ENCODE data around the gene BOK. TPM values are rescaled to one million over a fixed set of nuclear protein-coding genes. Genes with fewer than 3 reads are reported as not detected.

The BOK gene
- total and polyA plus RNA-seq, 2 of the 13 experiments (the other 11 are each of a cell fraction or from before 2014, with no cell fraction given): 35.5 to 39.2 TPM

DNA sequence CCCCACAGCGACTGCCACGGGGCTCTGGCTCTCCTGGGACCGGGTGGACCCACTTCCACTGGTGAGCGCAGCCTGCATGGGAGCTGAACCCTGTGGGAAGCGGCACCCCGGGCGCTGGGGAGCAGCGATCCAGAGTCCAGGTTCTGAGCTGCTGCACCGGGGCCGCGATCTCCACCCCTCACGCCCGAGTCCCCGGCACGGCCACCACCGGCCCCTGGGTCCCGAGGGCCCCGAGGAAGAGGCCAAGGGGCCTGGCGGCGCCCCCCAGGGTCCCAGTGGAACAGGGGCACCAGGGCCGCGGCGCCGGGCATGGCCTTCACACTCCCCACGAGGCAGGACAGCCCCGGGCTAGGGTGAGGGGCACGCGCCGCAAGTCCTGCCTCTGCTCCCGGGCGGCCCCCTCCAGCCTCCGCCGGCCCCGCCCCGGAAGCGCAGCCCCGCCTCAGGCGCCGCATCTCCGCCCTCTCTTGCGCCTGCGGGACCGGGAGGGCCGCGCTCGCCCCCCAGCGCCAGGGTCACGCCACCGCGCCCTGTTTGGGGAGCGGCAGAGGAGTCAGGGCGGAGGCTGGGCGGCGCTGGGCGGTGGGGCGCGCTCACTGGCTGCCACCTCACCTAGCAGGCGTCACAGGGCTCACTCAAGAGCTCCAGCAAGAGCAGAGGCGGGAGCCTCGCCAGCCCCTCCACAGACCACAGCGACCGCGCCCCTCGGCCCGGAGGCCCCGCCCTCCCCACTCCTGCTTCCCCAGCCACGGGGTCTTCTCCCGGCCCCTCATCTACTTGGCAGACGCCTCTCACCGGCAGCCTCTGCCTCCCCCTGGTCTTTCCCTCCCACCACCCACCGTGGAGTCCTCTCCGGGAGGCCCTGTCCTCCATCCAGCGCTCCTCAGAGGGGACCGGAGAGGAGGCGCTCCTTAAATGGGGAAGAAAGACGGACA lies 51.6 kb downstream of the BOK start (continued):
- TF ChIP-seq, protein P1, sequence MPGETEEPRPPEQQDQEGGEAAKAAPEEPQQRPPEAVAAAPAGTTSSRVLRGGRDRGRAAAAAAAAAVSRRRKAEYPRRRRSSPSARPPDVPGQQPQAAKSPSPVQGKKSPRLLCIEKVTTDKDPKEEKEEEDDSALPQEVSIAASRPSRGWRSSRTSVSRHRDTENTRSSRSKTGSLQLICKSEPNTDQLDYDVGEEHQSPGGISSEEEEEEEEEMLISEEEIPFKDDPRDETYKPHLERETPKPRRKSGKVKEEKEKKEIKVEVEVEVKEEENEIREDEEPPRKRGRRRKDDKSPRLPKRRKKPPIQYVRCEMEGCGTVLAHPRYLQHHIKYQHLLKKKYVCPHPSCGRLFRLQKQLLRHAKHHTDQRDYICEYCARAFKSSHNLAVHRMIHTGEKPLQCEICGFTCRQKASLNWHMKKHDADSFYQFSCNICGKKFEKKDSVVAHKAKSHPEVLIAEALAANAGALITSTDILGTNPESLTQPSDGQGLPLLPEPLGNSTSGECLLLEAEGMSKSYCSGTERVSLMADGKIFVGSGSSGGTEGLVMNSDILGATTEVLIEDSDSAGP (CRISPR knock-in tag; IDR thresholded peaks at IDR 0.05; ENCODE audit: borderline replicate concordance): peak; percentile 81
- TF ChIP-seq TAF15 (IDR thresholded peaks at IDR 0.05; ENCODE audit: low read depth, low read length, poor library complexity, severe bottlenecking) (no peak), POGZ (CRISPR knock-in tag; IDR thresholded peaks at IDR 0.05) (no peak; the same call in none of the 2 replicates), SUZ12 (IDR thresholded peaks at IDR 0.05; ENCODE audit: low read depth, low read length) (no peak), ATF7-NPFF (CRISPR knock-in tag; IDR thresholded peaks at IDR 0.05; ENCODE audit: low read depth) (peak; percentile 85), ZNF570 (CRISPR knock-in tag; IDR thresholded peaks at IDR 0.05; ENCODE audit: borderline replicate concordance) (no peak), RXRA (CRISPR knock-in tag; IDR thresholded peaks at IDR 0.05) (peak; percentile 56; the same call in 1 of the 2 replicates), TRIM24 (CRISPR knock-in tag; IDR thresholded peaks at IDR 0.05) (no peak), ZNF101 (CRISPR knock-in tag; IDR thresholded peaks at IDR 0.05; ENCODE audit: borderline replicate concordance, low read depth) (no peak), ZNF256 (CRISPR knock-in tag; conservative IDR thresholded peaks at IDR 0.05) (no peak), BRD4 (CRISPR knock-in tag; IDR thresholded peaks at IDR 0.05) (0 out of 2 replicates have a peak, but pooled peaks have one; percentile 71), ZMYM3 (CRISPR knock-in tag; IDR thresholded peaks at IDR 0.05) (no peak), CBFB (CRISPR knock-in tag; IDR thresholded peaks at IDR 0.05) (peak; percentile 67), ZNF670 (CRISPR knock-in tag; IDR thresholded peaks at IDR 0.05; ENCODE audit: borderline replicate concordance) (peak; percentile 84; the same call in 1 of the 2 replicates), ZNF557 (CRISPR knock-in tag; IDR thresholded peaks at IDR 0.05) (no peak; the same call in 1 of the 2 replicates), RARA (CRISPR knock-in tag; IDR thresholded peaks at IDR 0.05) (peak; percentile 56), RBM22 (optimal IDR thresholded peaks at IDR 0.05; ENCODE audit: low read length) (peak; percentile 19), SMARCE1 (IDR thresholded peaks at IDR 0.05; ENCODE audit: borderline replicate concordance) (no peak), ZNF292 (CRISPR knock-in tag; IDR thresholded peaks at IDR 0.05; ENCODE audit: borderline replicate concordance, low read depth) (no peak)
- TF ChIP-seq, protein P2, sequence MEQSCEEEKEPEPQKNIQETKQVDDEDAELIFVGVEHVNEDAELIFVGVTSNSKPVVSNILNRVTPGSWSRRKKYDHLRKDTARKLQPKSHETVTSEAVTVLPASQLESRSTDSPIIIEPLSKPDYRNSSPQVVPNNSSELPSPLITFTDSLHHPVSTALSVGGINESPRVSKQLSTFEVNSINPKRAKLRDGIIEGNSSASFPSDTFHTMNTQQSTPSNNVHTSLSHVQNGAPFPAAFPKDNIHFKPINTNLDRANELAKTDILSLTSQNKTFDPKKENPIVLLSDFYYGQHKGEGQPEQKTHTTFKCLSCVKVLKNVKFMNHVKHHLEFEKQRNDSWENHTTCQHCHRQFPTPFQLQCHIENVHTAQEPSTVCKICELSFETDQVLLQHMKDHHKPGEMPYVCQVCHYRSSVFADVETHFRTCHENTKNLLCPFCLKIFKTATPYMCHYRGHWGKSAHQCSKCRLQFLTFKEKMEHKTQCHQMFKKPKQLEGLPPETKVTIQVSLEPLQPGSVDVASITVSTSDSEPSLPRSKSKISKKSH (CRISPR knock-in tag; IDR thresholded peaks at IDR 0.05; ENCODE audit: borderline replicate concordance): peak; percentile 80; the same call in 1 of the 2 replicates
- TF ChIP-seq, protein P3, sequence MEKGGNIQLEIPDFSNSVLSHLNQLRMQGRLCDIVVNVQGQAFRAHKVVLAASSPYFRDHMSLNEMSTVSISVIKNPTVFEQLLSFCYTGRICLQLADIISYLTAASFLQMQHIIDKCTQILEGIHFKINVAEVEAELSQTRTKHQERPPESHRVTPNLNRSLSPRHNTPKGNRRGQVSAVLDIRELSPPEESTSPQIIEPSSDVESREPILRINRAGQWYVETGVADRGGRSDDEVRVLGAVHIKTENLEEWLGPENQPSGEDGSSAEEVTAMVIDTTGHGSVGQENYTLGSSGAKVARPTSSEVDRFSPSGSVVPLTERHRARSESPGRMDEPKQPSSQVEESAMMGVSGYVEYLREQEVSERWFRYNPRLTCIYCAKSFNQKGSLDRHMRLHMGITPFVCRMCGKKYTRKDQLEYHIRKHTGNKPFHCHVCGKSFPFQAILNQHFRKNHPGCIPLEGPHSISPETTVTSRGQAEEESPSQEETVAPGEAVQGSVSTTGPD (CRISPR knock-in tag; IDR thresholded peaks at IDR 0.05): no peak
- TF ChIP-seq, protein P4, sequence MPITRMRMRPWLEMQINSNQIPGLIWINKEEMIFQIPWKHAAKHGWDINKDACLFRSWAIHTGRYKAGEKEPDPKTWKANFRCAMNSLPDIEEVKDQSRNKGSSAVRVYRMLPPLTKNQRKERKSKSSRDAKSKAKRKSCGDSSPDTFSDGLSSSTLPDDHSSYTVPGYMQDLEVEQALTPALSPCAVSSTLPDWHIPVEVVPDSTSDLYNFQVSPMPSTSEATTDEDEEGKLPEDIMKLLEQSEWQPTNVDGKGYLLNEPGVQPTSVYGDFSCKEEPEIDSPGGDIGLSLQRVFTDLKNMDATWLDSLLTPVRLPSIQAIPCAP (CRISPR knock-in tag; IDR thresholded peaks at IDR 0.05; ENCODE audit: low read depth): no peak
- TF ChIP-seq, protein P5, sequence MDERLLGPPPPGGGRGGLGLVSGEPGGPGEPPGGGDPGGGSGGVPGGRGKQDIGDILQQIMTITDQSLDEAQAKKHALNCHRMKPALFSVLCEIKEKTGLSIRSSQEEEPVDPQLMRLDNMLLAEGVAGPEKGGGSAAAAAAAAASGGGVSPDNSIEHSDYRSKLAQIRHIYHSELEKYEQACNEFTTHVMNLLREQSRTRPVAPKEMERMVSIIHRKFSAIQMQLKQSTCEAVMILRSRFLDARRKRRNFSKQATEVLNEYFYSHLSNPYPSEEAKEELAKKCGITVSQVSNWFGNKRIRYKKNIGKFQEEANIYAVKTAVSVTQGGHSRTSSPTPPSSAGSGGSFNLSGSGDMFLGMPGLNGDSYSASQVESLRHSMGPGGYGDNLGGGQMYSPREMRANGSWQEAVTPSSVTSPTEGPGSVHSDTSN (CRISPR knock-in tag; IDR thresholded peaks at IDR 0.05): no peak
